ENCODE results near the gene ANAPC5. TPM values are rescaled to one million over a fixed set of nuclear protein-coding genes. Genes with fewer than 3 reads are reported as not detected.

ANAPC5 gene
- total RNA-seq, 1 experiment from 2014 or later, result 153 TPM

GRCh38 chr12:121278169-121279070, 73.8 kb downstream of the ANAPC5 start:
- CTCF ChIA-PET, result no interaction called here
- Mint-ChIP-seq H3K4me3 (ENCODE audit: low read depth, unreplicated experiment) (no peak overlapping the region), H3K4me1 (ENCODE audit: low read depth, unreplicated experiment) (peaks cover 16% of the 10 kb centered on the region), H3K9me3 (ENCODE audit: low read depth, unreplicated experiment) (no peaks in the 10 kb centered on the region), H3K27me3 (ENCODE audit: unreplicated experiment) (no peaks in the 10 kb centered on the region), H3K36me3 (ENCODE audit: insufficient read depth, unreplicated experiment) (peaks cover 15% of the 10 kb centered on the region), H3K27ac (ENCODE audit: unreplicated experiment) (no peak overlapping the region)
- no peak for DNase-seq
- BruUV-seq (replicated peaks), result no TSS peak
- TF ChIP-seq, protein P1, sequence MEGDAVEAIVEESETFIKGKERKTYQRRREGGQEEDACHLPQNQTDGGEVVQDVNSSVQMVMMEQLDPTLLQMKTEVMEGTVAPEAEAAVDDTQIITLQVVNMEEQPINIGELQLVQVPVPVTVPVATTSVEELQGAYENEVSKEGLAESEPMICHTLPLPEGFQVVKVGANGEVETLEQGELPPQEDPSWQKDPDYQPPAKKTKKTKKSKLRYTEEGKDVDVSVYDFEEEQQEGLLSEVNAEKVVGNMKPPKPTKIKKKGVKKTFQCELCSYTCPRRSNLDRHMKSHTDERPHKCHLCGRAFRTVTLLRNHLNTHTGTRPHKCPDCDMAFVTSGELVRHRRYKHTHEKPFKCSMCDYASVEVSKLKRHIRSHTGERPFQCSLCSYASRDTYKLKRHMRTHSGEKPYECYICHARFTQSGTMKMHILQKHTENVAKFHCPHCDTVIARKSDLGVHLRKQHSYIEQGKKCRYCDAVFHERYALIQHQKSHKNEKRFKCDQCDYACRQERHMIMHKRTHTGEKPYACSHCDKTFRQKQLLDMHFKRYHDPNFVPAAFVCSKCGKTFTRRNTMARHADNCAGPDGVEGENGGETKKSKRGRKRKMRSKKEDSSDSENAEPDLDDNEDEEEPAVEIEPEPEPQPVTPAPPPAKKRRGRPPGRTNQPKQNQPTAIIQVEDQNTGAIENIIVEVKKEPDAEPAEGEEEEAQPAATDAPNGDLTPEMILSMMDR (IDR thresholded peaks at IDR 0.05; ENCODE audit: unreplicated experiment), result no peak
- intact Hi-C loops (cut with micrococcal nuclease; ENCODE audit: unreplicated experiment), result no loop called here

DNA sequence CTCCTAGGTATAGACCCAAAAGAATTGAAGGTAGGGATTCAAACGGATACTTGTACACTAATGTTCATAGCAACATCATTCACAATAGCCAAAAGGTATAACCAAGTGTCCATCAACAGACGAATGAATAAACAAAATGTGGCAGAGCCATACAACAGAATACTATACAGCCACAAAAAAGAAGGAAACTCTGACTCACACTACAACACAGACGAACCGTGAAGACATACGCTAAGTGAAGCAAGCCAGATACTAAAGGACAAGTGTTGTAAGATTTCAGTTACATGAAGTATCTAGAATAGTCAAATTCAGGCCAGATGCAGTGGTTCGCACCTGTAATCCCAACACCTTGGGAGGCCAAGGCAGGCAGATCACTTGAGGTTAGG, 74.8 kb downstream of the ANAPC5 start:
- H3K27me3 Mint-ChIP-seq (ENCODE audit: unreplicated experiment), result no peaks in the 10 kb centered on the region
- no peaks in the 10 kb centered on the region for H3K9me3 Mint-ChIP-seq (ENCODE audit: low read depth, unreplicated experiment)
- no peak overlapping the region for H3K4me3 Mint-ChIP-seq (ENCODE audit: low read depth, unreplicated experiment)
- H3K27ac Mint-ChIP-seq (ENCODE audit: unreplicated experiment), result peak overlapping the region; percentile 68
- TF ChIP-seq, protein P1 (IDR thresholded peaks at IDR 0.05; ENCODE audit: unreplicated experiment), result no peak
- H3K36me3 Mint-ChIP-seq (ENCODE audit: insufficient read depth, unreplicated experiment), result peaks cover 15% of the 10 kb centered on the region
- intact Hi-C loops (cut with micrococcal nuclease; ENCODE audit: unreplicated experiment), result no loop called here
- CTCF ChIA-PET, result interaction anchor here (0.7 to 0.8 kb wide), 2 partner anchors 13 to 177 kb away, joined by 3 to 10 read pairs; no protein-coding TSS in a partner anchor
- no TSS peak for BruUV-seq (replicated peaks)
- no peak for DNase-seq
- H3K4me1 Mint-ChIP-seq (ENCODE audit: low read depth, unreplicated experiment), result peaks cover 16% of the 10 kb centered on the region

- Mint-ChIP-seq H3K4me3 (ENCODE audit: low read depth, unreplicated experiment) (no peak overlapping the region), H3K27me3 (ENCODE audit: unreplicated experiment) (no peaks in the 10 kb centered on the region), H3K9me3 (ENCODE audit: low read depth, unreplicated experiment) (no peaks in the 10 kb centered on the region), H3K4me1 (ENCODE audit: low read depth, unreplicated experiment) (peaks cover 7% of the 10 kb centered on the region), H3K27ac (ENCODE audit: unreplicated experiment) (no peak overlapping the region), H3K36me3 (ENCODE audit: insufficient read depth, unreplicated experiment) (peaks cover 28% of the 10 kb centered on the region)
- intact Hi-C loops (cut with micrococcal nuclease; ENCODE audit: unreplicated experiment), result no loop called here
- CTCF ChIA-PET, result no interaction called here
- DNase-seq, result no peak
- TF ChIP-seq, protein P1 (IDR thresholded peaks at IDR 0.05; ENCODE audit: unreplicated experiment), result no peak
- BruUV-seq (replicated peaks), result no TSS peak
These were observed 78.0 kb downstream of the ANAPC5 start for GRCh38 chr12:121274036-121274763.

DNA sequence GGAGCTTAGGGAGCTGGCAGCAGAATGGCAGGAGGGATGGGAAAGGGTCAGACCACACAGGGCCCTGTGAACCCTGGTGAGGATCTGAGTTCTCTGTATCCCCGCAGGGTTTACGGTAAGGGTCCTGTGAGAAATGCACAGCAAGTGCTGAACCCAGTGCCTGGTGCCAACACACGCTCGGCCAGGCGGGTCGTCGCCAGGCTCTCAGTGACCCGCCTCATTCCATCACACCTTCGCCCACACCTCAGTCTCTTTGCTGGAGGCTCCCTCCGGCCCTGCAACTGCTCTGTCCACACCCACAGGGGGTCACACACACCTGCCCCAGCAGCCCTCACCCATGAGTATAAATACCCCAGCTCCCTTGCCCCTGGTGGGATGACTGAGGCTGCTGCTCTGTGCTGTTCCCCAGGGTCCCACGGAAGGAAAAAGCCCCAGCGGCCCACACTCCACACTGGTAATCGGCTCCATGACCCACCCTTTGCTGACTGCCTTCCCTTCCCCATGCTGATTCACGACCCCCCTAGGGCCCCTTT, 78.8 kb downstream of the ANAPC5 start:
- Mint-ChIP-seq H3K4me3 (ENCODE audit: low read depth, unreplicated experiment) (no peak overlapping the region), H3K27ac (ENCODE audit: unreplicated experiment) (no peak overlapping the region), H3K4me1 (ENCODE audit: low read depth, unreplicated experiment) (peaks cover 7% of the 10 kb centered on the region), H3K9me3 (ENCODE audit: low read depth, unreplicated experiment) (no peaks in the 10 kb centered on the region), H3K36me3 (ENCODE audit: insufficient read depth, unreplicated experiment) (peaks cover 28% of the 10 kb centered on the region), H3K27me3 (ENCODE audit: unreplicated experiment) (no peaks in the 10 kb centered on the region)
- no TSS peak for BruUV-seq (replicated peaks)
- CTCF ChIA-PET, result interaction anchor here (1.5 kb wide), 1 partner anchor 22 kb away, joined by 3 read pairs; the partner anchor contains the start of gene CAMKK2
- TF ChIP-seq, protein P1 (IDR thresholded peaks at IDR 0.05; ENCODE audit: unreplicated experiment), result no peak
- intact Hi-C loops (cut with micrococcal nuclease; ENCODE audit: unreplicated experiment), result no loop called here
- no peak for DNase-seq

Data from Calu3 (cell line).